ENCODE results near the gene SLC35F3. TPM values are rescaled to one million over a fixed set of nuclear protein-coding genes. Genes with fewer than 3 reads are reported as not detected.

SLC35F3 gene
- total RNA-seq, 1 donor from 2014 or later, result 0.49 TPM

GRCh38 chr1:234303231-234303630 is 398.8 kb downstream of the SLC35F3 start:
- Histone ChIP-seq H3K36me3 (no peaks in the 10 kb centered on the region), H3K4me1 (no peaks in the 10 kb centered on the region), H3K27ac (no peak overlapping the region), H3K4me3 (no peak overlapping the region), H3K27me3 (no peaks in the 10 kb centered on the region), H3K9me3 (no peaks in the 10 kb centered on the region)
- TF ChIP-seq, protein P1, sequence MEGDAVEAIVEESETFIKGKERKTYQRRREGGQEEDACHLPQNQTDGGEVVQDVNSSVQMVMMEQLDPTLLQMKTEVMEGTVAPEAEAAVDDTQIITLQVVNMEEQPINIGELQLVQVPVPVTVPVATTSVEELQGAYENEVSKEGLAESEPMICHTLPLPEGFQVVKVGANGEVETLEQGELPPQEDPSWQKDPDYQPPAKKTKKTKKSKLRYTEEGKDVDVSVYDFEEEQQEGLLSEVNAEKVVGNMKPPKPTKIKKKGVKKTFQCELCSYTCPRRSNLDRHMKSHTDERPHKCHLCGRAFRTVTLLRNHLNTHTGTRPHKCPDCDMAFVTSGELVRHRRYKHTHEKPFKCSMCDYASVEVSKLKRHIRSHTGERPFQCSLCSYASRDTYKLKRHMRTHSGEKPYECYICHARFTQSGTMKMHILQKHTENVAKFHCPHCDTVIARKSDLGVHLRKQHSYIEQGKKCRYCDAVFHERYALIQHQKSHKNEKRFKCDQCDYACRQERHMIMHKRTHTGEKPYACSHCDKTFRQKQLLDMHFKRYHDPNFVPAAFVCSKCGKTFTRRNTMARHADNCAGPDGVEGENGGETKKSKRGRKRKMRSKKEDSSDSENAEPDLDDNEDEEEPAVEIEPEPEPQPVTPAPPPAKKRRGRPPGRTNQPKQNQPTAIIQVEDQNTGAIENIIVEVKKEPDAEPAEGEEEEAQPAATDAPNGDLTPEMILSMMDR (IDR thresholded peaks at IDR 0.05), result no peak
- no peak for TF ChIP-seq POLR2AphosphoS5 (IDR thresholded peaks at IDR 0.05; ENCODE audit: insufficient read depth in 1 of 2, low read depth in 1 of 2)
- TF ChIP-seq POLR2A (IDR thresholded peaks at IDR 0.05), result no peak
- DNase-seq (ENCODE audit: extremely low spot score in 2 of 2), result no peak
- intact Hi-C loops (cut with DNase I), result no loop called here

DNA sequence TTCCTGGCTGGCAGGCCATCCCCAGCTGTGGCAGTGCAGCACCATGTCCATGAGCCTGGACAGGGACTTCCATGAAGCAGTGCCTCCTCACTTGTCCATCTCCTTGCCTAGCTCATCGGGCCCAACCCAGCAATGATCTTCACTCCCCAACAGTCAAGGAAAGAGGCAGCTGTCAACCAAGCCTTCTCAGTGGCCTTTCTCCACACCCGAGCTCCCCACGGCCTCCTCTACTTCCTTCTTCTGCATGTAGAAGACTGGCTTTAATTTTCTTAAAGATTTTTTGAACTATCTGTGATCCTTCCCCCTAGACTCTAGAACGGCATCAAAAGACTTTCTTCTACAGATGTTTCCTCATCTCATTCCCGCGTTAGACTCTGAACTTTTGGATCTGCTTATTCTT is 403.2 kb downstream of the SLC35F3 start:
- DNase-seq (ENCODE audit: extremely low spot score in 2 of 2), result no peak
- no peaks in the 10 kb centered on the region for H3K27me3 ChIP-seq
- no peaks in the 10 kb centered on the region for H3K9me3 ChIP-seq
- no peak for TF ChIP-seq POLR2A (IDR thresholded peaks at IDR 0.05)
- TF ChIP-seq, protein P1 (IDR thresholded peaks at IDR 0.05), result no peak
- TF ChIP-seq POLR2AphosphoS5 (IDR thresholded peaks at IDR 0.05; ENCODE audit: insufficient read depth in 1 of 2, low read depth in 1 of 2), result no peak
- intact Hi-C loops (cut with DNase I), result no loop called here
- H3K27ac ChIP-seq, result no peak overlapping the region
- H3K4me3 ChIP-seq, result no peak overlapping the region
- no peaks in the 10 kb centered on the region for H3K4me1 ChIP-seq
- no peaks in the 10 kb centered on the region for H3K36me3 ChIP-seq

GRCh38 chr1:234309243-234309597 is 404.7 kb downstream of the SLC35F3 start:
- H3K4me3 ChIP-seq, result no peak overlapping the region
- intact Hi-C loops (cut with DNase I), result no loop called here
- H3K36me3 ChIP-seq, result no peaks in the 10 kb centered on the region
- TF ChIP-seq POLR2AphosphoS5 (IDR thresholded peaks at IDR 0.05; ENCODE audit: insufficient read depth in 1 of 2, low read depth in 1 of 2) (no peak), POLR2A (IDR thresholded peaks at IDR 0.05) (no peak)
- TF ChIP-seq, protein P1 (IDR thresholded peaks at IDR 0.05), result no peak
- no peaks in the 10 kb centered on the region for H3K9me3 ChIP-seq
- H3K4me1 ChIP-seq, result no peaks in the 10 kb centered on the region
- no peaks in the 10 kb centered on the region for H3K27me3 ChIP-seq
- no peak for DNase-seq (ENCODE audit: extremely low spot score in 2 of 2)
- H3K27ac ChIP-seq, result no peak overlapping the region

GRCh38 chr1:234309598-234310459 is 405.4 kb downstream of the SLC35F3 start:
- DNase-seq (ENCODE audit: extremely low spot score in 2 of 2), result no peak
- Histone ChIP-seq H3K27me3 (no peaks in the 10 kb centered on the region), H3K4me3 (no peak overlapping the region), H3K9me3 (no peaks in the 10 kb centered on the region), H3K4me1 (no peaks in the 10 kb centered on the region), H3K27ac (no peak overlapping the region), H3K36me3 (no peaks in the 10 kb centered on the region)
- no peak for TF ChIP-seq POLR2AphosphoS5 (IDR thresholded peaks at IDR 0.05; ENCODE audit: insufficient read depth in 1 of 2, low read depth in 1 of 2)
- TF ChIP-seq, protein P1 (IDR thresholded peaks at IDR 0.05), result peak; percentile 38 to 70 (median 46)
- intact Hi-C loops (cut with DNase I), result no loop called here

GRCh38 chr1:234310460-234310817 is 406.0 kb downstream of the SLC35F3 start:
- no peaks in the 10 kb centered on the region for H3K36me3 ChIP-seq
- H3K27me3 ChIP-seq, result no peaks in the 10 kb centered on the region
- no peaks in the 10 kb centered on the region for H3K9me3 ChIP-seq
- H3K27ac ChIP-seq, result no peak overlapping the region
- intact Hi-C loops (cut with DNase I), result no loop called here
- no peaks in the 10 kb centered on the region for H3K4me1 ChIP-seq
- TF ChIP-seq POLR2A (IDR thresholded peaks at IDR 0.05), result no peak
- TF ChIP-seq, protein P1 (IDR thresholded peaks at IDR 0.05), result no peak
- no peak for DNase-seq (ENCODE audit: extremely low spot score in 2 of 2)
- no peak overlapping the region for H3K4me3 ChIP-seq
